B cell (primary cell): ENCODE measurements around the gene NUP210L. TPM values are rescaled to one million over a fixed set of nuclear protein-coding genes. Genes with fewer than 3 reads are reported as not detected.
A peak's percentile ranks its signal among the peaks of the same experiment; 100 is the strongest.

Experiments
- ATAC-seq: fragments of 200-7000 bp; cut with Tn5 transposase; one replicate; pipeline ENCODE4 v1.10.0; 2021; ENCODE audit warnings: low read depth, mild to moderate bottlenecking, moderate number of reproducible peaks, moderate library complexity
- CTCF ChIA-PET: fragments of 350-600 bp; sonication (Branson Sonifier 250); formaldehyde crosslinking; loops from one replicate; lab custom pipeline; 2021; ENCODE audit warnings: antibody characterized with exemption, inconsistent platforms; lab: Charles Lee
- POLR2A ChIA-PET: fragments of 350-600 bp; sonication (Branson Sonifier 250); formaldehyde crosslinking; loops from one replicate; lab custom pipeline; 2021; ENCODE audit warnings: antibody characterized with exemption; lab: Charles Lee
- DNase-seq: peaks from one replicate; pipeline ENCODE4 v3.0.0; 2013
- H2AFZ ChIP-seq: 2 replicates; pipeline ENCODE4 v1.6.1; 2012; ENCODE audit warnings: mild to moderate bottlenecking, low read depth, low read length; ENCODE audit not compliant: insufficient read depth, poor library complexity, severe bottlenecking
- H3K27ac ChIP-seq, 2 donors: 1 replicate in 1 of 2; 2 replicates in 1 of 2; pipeline ENCODE4 v1.5.1; 2012 to 2013; ENCODE audit warnings: low read length in 2 of 2, mild to moderate bottlenecking in 2 of 2, moderate library complexity in 1 of 2
- H3K27me3 ChIP-seq, 4 experiments: fragments of 200-600 bp in 1 of 4; sonication (generic) in 1 of 4; replicated peaks in 1 of 4; 1 replicate in 2 of 4; 2 replicates in 2 of 4; pipeline versions ENCODE4 v1.6.1 to v1.7.0; 2013 to 2016; ENCODE audit warnings: low read length in 3 of 4, mild to moderate bottlenecking in 2 of 4, mixed read lengths in 1 of 4, moderate library complexity in 1 of 4; ENCODE audit not compliant: insufficient read depth in 4 of 4, control insufficient read depth in 3 of 4; ENCODE audit errors: control extremely low read depth in 1 of 4
- H3K36me3 ChIP-seq, 2 experiments: replicated peaks in 1 of 2; 1 replicate in 1 of 2; 2 replicates in 1 of 2; pipeline versions ENCODE4 v1.6.1 to v1.7.1; 2013; ENCODE audit warnings: low read length in 1 of 2; ENCODE audit not compliant: insufficient read depth in 2 of 2, control insufficient read depth in 1 of 2; ENCODE audit errors: control extremely low read depth in 1 of 2, extremely low read depth in 1 of 2
- H3K4me1 ChIP-seq, 2 donors: fragments of 200-600 bp in 1 of 2; sonication (generic) in 1 of 2; 1 replicate in 1 of 2; 2 replicates in 1 of 2; pipeline versions ENCODE4 v1.5.1 to v1.6.1; 2013 to 2017; ENCODE audit warnings: low read length in 2 of 2; ENCODE audit not compliant: control insufficient read depth in 2 of 2, insufficient read depth in 2 of 2
- H3K4me2 ChIP-seq: replicated peaks from 2 replicates; pipeline ENCODE3; 2012; ENCODE audit warnings: mild to moderate bottlenecking, low read depth, low read length; ENCODE audit not compliant: poor library complexity, severe bottlenecking
- H3K4me3 ChIP-seq, 5 experiments: fragments of 200-600 bp in 1 of 5; sonication (generic) in 1 of 5; 1 replicate in 3 of 5; 2 replicates in 2 of 5; pipeline versions ENCODE4 v1.5.1 to v1.7.0; 2011 to 2016; ENCODE audit warnings: low read length in 4 of 5, mild to moderate bottlenecking in 4 of 5, low read depth in 2 of 5, control low read depth in 1 of 5, moderate library complexity in 1 of 5; ENCODE audit not compliant: insufficient read depth in 1 of 5; ENCODE audit errors: control extremely low read depth in 1 of 5, extremely low read depth in 1 of 5
- H3K79me2 ChIP-seq: fragments of 200-600 bp; sonication (generic); one replicate; pipeline ENCODE4 v1.6.0; 2016; ENCODE audit warnings: low read length; ENCODE audit not compliant: control insufficient read depth, insufficient read depth
- H3K9ac ChIP-seq: fragments of 200-600 bp; sonication (generic); 2 replicates; pipeline ENCODE4 v1.6.1; 2017; ENCODE audit warnings: mild to moderate bottlenecking, low read length, moderate library complexity
- H3K9me3 ChIP-seq, 3 donors: one replicate each; pipeline versions ENCODE4 v1.6.1 to v1.7.1; 2013; ENCODE audit warnings: low read length in 2 of 3; ENCODE audit not compliant: control insufficient read depth in 2 of 3, insufficient read depth in 1 of 3; ENCODE audit errors: control extremely low read depth in 1 of 3
- H4K20me1 ChIP-seq: 2 replicates; pipeline ENCODE4 v1.6.0; 2012; ENCODE audit warnings: mild to moderate bottlenecking, low read length; ENCODE audit not compliant: insufficient read depth, control insufficient read depth, poor library complexity, severe bottlenecking
- H3K27ac Mint-ChIP-seq: one replicate; pipeline ENCODE4 v1.8.0; 2021; ENCODE audit warnings: mixed read lengths
- H3K27me3 Mint-ChIP-seq: one replicate; pipeline ENCODE4 v1.8.0; 2021; ENCODE audit warnings: mixed read lengths
- H3K4me1 Mint-ChIP-seq: one replicate; pipeline ENCODE4 v1.8.0; 2021; ENCODE audit warnings: mixed read lengths
- H3K4me3 Mint-ChIP-seq: one replicate; pipeline ENCODE4 v1.8.0; 2021; ENCODE audit warnings: mixed read lengths
- H3K9me3 Mint-ChIP-seq: one replicate; pipeline ENCODE4 v1.8.0; 2022; ENCODE audit warnings: mixed read lengths; ENCODE audit not compliant: insufficient read depth
- EZH2 ChIP-seq: IDR thresholded peaks from 2 replicates; pipeline ENCODE4 v1.6.1; 2012; ENCODE audit warnings: borderline replicate concordance, low read depth, mild to moderate bottlenecking, moderate library complexity, low read length; ENCODE audit not compliant: insufficient read depth, poor library complexity, severe bottlenecking
- WGBS: methylation state at CpG from one replicate; pipeline ENCODE4 v1.1.5; 2013; ENCODE audit warnings: missing lambda C conversion rate; ENCODE audit not compliant: insufficient coverage; 5-methylcytosine and 5-hydroxymethylcytosine counted together
- intact Hi-C: fragments of 100-400 bp; cut with micrococcal nuclease; formaldehyde crosslinking; loops from one replicate; pipeline ENCODE4 v1.10.0; 2022
- polyA plus RNA-seq: library from polyadenylated mRNA; depleted of rRNA; stranded (reverse); fragments of >200 nt; gene quantifications from 2 replicates; pipeline ENCODE4 v1.2.3, GENCODE V29; 2012
- total RNA-seq, 2 donors: library from RNA; stranded (reverse); fragments of 120-200 nt in 1 of 2; gene quantifications; 1 replicate in 1 of 2; 2 replicates in 1 of 2; pipeline versions ENCODE4 v1.2.3 to v1.2.4, GENCODE V29; 2013 to 2022
- TF ChIP-seq, protein P1 (sequence below): fragments of 200-600 bp; IDR thresholded peaks from one replicate; pipeline ENCODE4 v1.8.0; 2022; ENCODE audit warnings: antibody characterized with exemption, mild to moderate bottlenecking

NUP210L gene
- total and polyA plus RNA-seq, 2 donors (not counting 1 experiment from before 2014, with no cell fraction given), result 0.04 to 0.20 TPM

DNA sequence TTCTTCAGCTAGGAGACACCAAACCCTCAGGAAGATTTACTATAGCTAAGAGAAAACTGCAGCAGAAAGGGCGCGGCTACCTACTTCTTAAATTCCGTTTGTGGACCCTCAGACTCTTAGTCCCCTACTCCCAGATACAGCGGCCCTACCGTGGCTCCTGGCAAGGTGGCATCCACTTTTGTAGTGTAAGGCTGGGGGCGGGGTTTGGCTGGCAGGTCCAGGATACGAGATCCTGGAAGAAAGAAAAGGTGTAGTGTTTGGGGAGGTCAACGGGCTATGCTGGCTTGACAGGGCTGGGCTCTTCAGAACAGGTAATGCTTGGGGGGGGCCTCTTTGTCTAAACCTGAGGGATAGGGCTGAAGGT lies 186.9 kb downstream of the NUP210L start:
- H3K9ac ChIP-seq, result peak overlapping the region; percentile 90

More for the DNA sequence above, 186.9 kb downstream of the NUP210L start:
- Histone ChIP-seq H3K79me2 (peaks cover 42% of the 10 kb centered on the region), H3K4me3 (peak overlapping the region; percentile 73 to 95 (median 90)), H3K9me3 (no peaks in the 10 kb centered on the region), H3K4me1 (peaks cover 37 to 45% of the 10 kb centered on the region in 2 donors), H3K27me3 (no peaks in the 10 kb centered on the region), H4K20me1 (no peaks in the 10 kb centered on the region), H3K27ac (peak overlapping the region; percentile 91 to 94), H2AFZ (peak overlapping the region; percentile 93), H3K36me3 (peaks cover 0 to 1% of the 10 kb centered on the region in 2 experiments), H3K4me2 (peak overlapping the region; percentile 95)
- intact Hi-C loops, result loop anchor here (1.0 kb wide), 4 partner anchors 9 to 45 kb away; partner anchors contain the start of genes CRTC2, DENND4B and JTB
- Mint-ChIP-seq H3K4me3 (peak overlapping the region; percentile 98), H3K27ac (peak overlapping the region; percentile 99), H3K27me3 (no peaks in the 10 kb centered on the region), H3K9me3 (no peaks in the 10 kb centered on the region), H3K4me1 (peaks cover 43% of the 10 kb centered on the region)
- WGBS, result 0% methylated on average over 5 of the region's 8 CpGs
- no peak for ATAC-seq
- POLR2A ChIA-PET, result interaction anchor here (0.6 to 5.3 kb wide), 11 partner anchors 9 to 334 kb away, joined by 3 to 64 read pairs (median 14); partner anchors contain the start of genes CHTOP, CRTC2, DENND4B and GATAD2B
- CTCF ChIA-PET, result interaction anchor here (1.0 to 7.5 kb wide), 11 partner anchors 9 to 334 kb away, joined by 3 to 65 read pairs (median 6); partner anchors contain the start of genes CRTC2, DENND4B, GATAD2B and JTB
- DNase-seq, result no peak
- TF ChIP-seq, protein P1, sequence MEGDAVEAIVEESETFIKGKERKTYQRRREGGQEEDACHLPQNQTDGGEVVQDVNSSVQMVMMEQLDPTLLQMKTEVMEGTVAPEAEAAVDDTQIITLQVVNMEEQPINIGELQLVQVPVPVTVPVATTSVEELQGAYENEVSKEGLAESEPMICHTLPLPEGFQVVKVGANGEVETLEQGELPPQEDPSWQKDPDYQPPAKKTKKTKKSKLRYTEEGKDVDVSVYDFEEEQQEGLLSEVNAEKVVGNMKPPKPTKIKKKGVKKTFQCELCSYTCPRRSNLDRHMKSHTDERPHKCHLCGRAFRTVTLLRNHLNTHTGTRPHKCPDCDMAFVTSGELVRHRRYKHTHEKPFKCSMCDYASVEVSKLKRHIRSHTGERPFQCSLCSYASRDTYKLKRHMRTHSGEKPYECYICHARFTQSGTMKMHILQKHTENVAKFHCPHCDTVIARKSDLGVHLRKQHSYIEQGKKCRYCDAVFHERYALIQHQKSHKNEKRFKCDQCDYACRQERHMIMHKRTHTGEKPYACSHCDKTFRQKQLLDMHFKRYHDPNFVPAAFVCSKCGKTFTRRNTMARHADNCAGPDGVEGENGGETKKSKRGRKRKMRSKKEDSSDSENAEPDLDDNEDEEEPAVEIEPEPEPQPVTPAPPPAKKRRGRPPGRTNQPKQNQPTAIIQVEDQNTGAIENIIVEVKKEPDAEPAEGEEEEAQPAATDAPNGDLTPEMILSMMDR, result no peak
- no peak for TF ChIP-seq EZH2
